ENCODE measurements around the gene C1orf159.

GRCh38 chr1:1067860-1068516, 47.9 kb downstream of the C1orf159 start:
- TF ChIP-seq CTCF (IDR thresholded peaks at IDR 0.05) (no peak), POLR2A (IDR thresholded peaks at IDR 0.05) (no peak)

Measured in testis (tissue), 2 donors.